Common myeloid progenitor, CD34-positive (primary cell): Measurements from ENCODE around the gene DCTPP1.

Experiments
- CTCF ChIA-PET: fragments of 350-600 bp; sonication (Branson Sonifier 250); formaldehyde crosslinking; loops from one replicate; lab custom pipeline; 2021; ENCODE audit warnings: antibody characterized with exemption; lab: Charles Lee
- POLR2A ChIA-PET: fragments of 350-600 bp; sonication (Branson Sonifier 250); formaldehyde crosslinking; loops from one replicate; lab custom pipeline; 2021; ENCODE audit warnings: antibody characterized with exemption; lab: Charles Lee
- DNase-seq, 3 donors: peaks; one replicate each; pipeline versions ENCODE4 v3.0.0 to v3.0.0-alpha.2; 2013
- H3K27ac ChIP-seq, 2 experiments: 1 replicate in 1 of 2; 2 replicates in 1 of 2; pipeline ENCODE4 v1.7.0; 2013; ENCODE audit warnings: inconsistent platforms in 2 of 2, low read length in 2 of 2, mild to moderate bottlenecking in 2 of 2, low read depth in 1 of 2, moderate library complexity in 1 of 2; ENCODE audit not compliant: severe bottlenecking in 2 of 2, insufficient read depth in 1 of 2, poor library complexity in 1 of 2
- H3K27me3 ChIP-seq, 5 experiments: replicated peaks in 2 of 5; 1 replicate in 3 of 5; 2 replicates in 2 of 5; pipeline versions ENCODE4 v1.6.1 to v1.7.0; 2013; ENCODE audit warnings: low read length in 4 of 5, mild to moderate bottlenecking in 2 of 5, moderate library complexity in 2 of 5, inconsistent platforms in 1 of 5; ENCODE audit not compliant: insufficient read depth in 5 of 5, control insufficient read depth in 4 of 5
- H3K36me3 ChIP-seq, 4 experiments: 1 replicate in 2 of 4; 2 replicates in 2 of 4; pipeline versions ENCODE4 v1.6.1 to v1.7.0; 2013; ENCODE audit warnings: low read length in 3 of 4, control low read depth in 1 of 4, mild to moderate bottlenecking in 1 of 4; ENCODE audit not compliant: control insufficient read depth in 4 of 4, insufficient read depth in 4 of 4
- H3K4me1 ChIP-seq, 4 experiments: 1 replicate in 3 of 4; 2 replicates in 1 of 4; pipeline versions ENCODE4 v1.6.1 to v1.7.1; 2013; ENCODE audit warnings: low read length in 3 of 4, mild to moderate bottlenecking in 3 of 4, control low read depth in 1 of 4, inconsistent platforms in 1 of 4, moderate library complexity in 1 of 4; ENCODE audit not compliant: control insufficient read depth in 4 of 4, insufficient read depth in 4 of 4; ENCODE audit errors: control extremely low read depth in 1 of 4
- H3K4me3 ChIP-seq, 7 experiments: 1 replicate in 4 of 7; 2 replicates in 3 of 7; pipeline versions ENCODE4 v1.5.1 to v1.7.0; 2013; ENCODE audit warnings: mild to moderate bottlenecking in 7 of 7, low read length in 6 of 7, moderate library complexity in 6 of 7, inconsistent platforms in 2 of 7, low read depth in 2 of 7, control low read depth in 1 of 7; ENCODE audit not compliant: insufficient read depth in 4 of 7, control insufficient read depth in 1 of 7; ENCODE audit errors: extremely low read depth in 1 of 7
- H3K9me3 ChIP-seq, 5 experiments: 1 replicate in 4 of 5; 2 replicates in 1 of 5; pipeline versions ENCODE4 v1.6.1 to v1.7.1; 2013; ENCODE audit warnings: low read length in 4 of 5, mild to moderate bottlenecking in 2 of 5, inconsistent platforms in 1 of 5, low read depth in 1 of 5, moderate library complexity in 1 of 5; ENCODE audit not compliant: control insufficient read depth in 4 of 5, insufficient read depth in 2 of 5; ENCODE audit errors: control extremely low read depth in 1 of 5
- WGBS: methylation state at CpG from one replicate; pipeline ENCODE4 v1.1.5; 2013; ENCODE audit not compliant: insufficient coverage; 5-methylcytosine and 5-hydroxymethylcytosine counted together

DCTPP1 gene

GRCh38 chr16:30394592-30395154 is 35.2 kb downstream of the DCTPP1 start:
- DNase-seq = no peak
- ChIA-PET POLR2A (interaction anchor here (0.6 to 2.3 kb wide), 8 partner anchors 12 to 329 kb away, joined by 3 to 11 read pairs (median 3); partner anchors contain the start of genes SEPTIN1, TBC1D10B and ZNF771), CTCF (interaction anchor here (1.0 to 10.8 kb wide), 10 partner anchors 10 to 303 kb away, joined by 4 to 97 read pairs (median 7); partner anchors contain the start of genes SEPTIN1, TBX6 and ZNF771)
- H3K27ac ChIP-seq = peak overlapping the region; percentile 33 to 71
- no peaks in the 10 kb centered on the region for H3K27me3 ChIP-seq
- H3K4me1 ChIP-seq = peaks cover 7 to 36% (median 31%) of the 10 kb centered on the region in 4 experiments
- peaks cover 0 to 22% (median 14%) of the 10 kb centered on the region in 4 experiments for H3K36me3 ChIP-seq
- H3K4me3 ChIP-seq = peak overlapping the region; percentile 74 to 91 (median 77)
- 25% methylated on average over 25 of the region's 31 CpGs for WGBS
- no peaks in the 10 kb centered on the region for H3K9me3 ChIP-seq

- Histone ChIP-seq H3K4me1 (peaks cover 0 to 43% (median 31%) of the 10 kb centered on the region in 4 experiments), H3K4me3 (no peak overlapping the region), H3K9me3 (no peaks in the 10 kb centered on the region), H3K27me3 (no peaks in the 10 kb centered on the region), H3K36me3 (no peaks in the 10 kb centered on the region), H3K27ac (no peak overlapping the region)
- POLR2A ChIA-PET = interaction anchor here (1.2 to 2.0 kb wide), 2 partner anchors 9 to 12 kb away, joined by 3 to 7 read pairs; partner anchors contain the start of gene ZNF48
- DNase-seq = no peak
- CTCF ChIA-PET = interaction anchor here (0.7 to 2.8 kb wide), 6 partner anchors 9 to 554 kb away, joined by 3 to 20 read pairs (median 7); partner anchors contain the start of gene ZNF48
- 75% methylated on average over 2 of the region's 2 CpGs for WGBS
These were observed 46.3 kb downstream of the DCTPP1 start for GRCh38 chr16:30383521-30383920.

GRCh38 chr16:30382111-30382881 is 47.5 kb downstream of the DCTPP1 start, which contains the start of gene SEPTIN1:
SEPTIN1 (minus strand) TSS chr16:30382561; CDS start chr16:30382542, 19 bp downstream.
- H3K9me3 ChIP-seq = no peaks in the 10 kb centered on the region
- ChIA-PET CTCF (interaction anchor here (0.9 to 2.8 kb wide), 8 partner anchors 11 to 32 kb away, joined by 3 to 20 read pairs (median 5); partner anchors contain the start of gene ZNF48), POLR2A (interaction anchor here (1.2 to 2.0 kb wide), 2 partner anchors 10 to 13 kb away, joined by 3 to 7 read pairs; partner anchors contain the start of gene ZNF48)
- peak within 1 kb of the TSS in 1 of 2 experiments; percentile 71 for H3K27ac ChIP-seq
- H3K4me3 ChIP-seq = peak within 1 kb of the TSS in 5 of 7 experiments; percentile 11 to 72 (median 38)
- 23% methylated on average over 5 of the region's 12 CpGs for WGBS
- DNase-seq = peak; percentile 50 to 84 (median 74)
- H3K27me3 ChIP-seq = no peaks in the 10 kb centered on the region
- no peaks in the 10 kb centered on the region for H3K36me3 ChIP-seq
- H3K4me1 ChIP-seq = peaks cover 0 to 50% (median 42%) of the 10 kb centered on the region in 4 experiments

- no peaks in the 10 kb centered on the region for H3K27me3 ChIP-seq
- no peaks in the 10 kb centered on the region for H3K36me3 ChIP-seq
- ChIA-PET CTCF (interaction anchor here (1.5 to 2.8 kb wide), 5 partner anchors 11 to 28 kb away, joined by 3 to 20 read pairs (median 10); partner anchors contain the start of gene ZNF48), POLR2A (interaction anchor here (2.0 kb wide), 1 partner anchor 14 kb away, joined by 7 read pairs; the partner anchor contains the start of gene ZNF48)
- no peaks in the 10 kb centered on the region for H3K9me3 ChIP-seq
- H3K4me1 ChIP-seq = peaks cover 0 to 58% (median 50%) of the 10 kb centered on the region in 4 experiments
- DNase-seq = peak in 1 of 3 donors; percentile 43
- peak overlapping the region in 2 of 7 experiments; percentile 56 to 72 for H3K4me3 ChIP-seq
- 84% methylated on average over 4 of the region's 13 CpGs for WGBS
- H3K27ac ChIP-seq = peak overlapping the region in 1 of 2 experiments; percentile 71
These were observed 48.4 kb downstream of the DCTPP1 start for GRCh38 chr16:30381291-30382041.

- DNase-seq = no peak
These were observed 49.0 kb downstream of the DCTPP1 start for GRCh38 chr16:30380803-30381208.

GRCh38 chr16:30380072-30380802 is 49.6 kb downstream of the DCTPP1 start:
- no peaks in the 10 kb centered on the region for H3K36me3 ChIP-seq
- H3K4me3 ChIP-seq = no peak overlapping the region
- peaks cover 0 to 65% (median 54%) of the 10 kb centered on the region in 4 experiments for H3K4me1 ChIP-seq
- ChIA-PET POLR2A (no interaction called here), CTCF (interaction anchor here (0.5 to 1.5 kb wide), 5 partner anchors 9 to 126 kb away, joined by 3 to 5 read pairs (median 3); no protein-coding TSS in a partner anchor)
- no peak overlapping the region for H3K27ac ChIP-seq
- no peaks in the 10 kb centered on the region for H3K9me3 ChIP-seq
- no peaks in the 10 kb centered on the region for H3K27me3 ChIP-seq
- DNase-seq = no peak
- WGBS = 100% methylated on average over 2 of the region's 4 CpGs

More at GRCh38 chr16:30380803-30381208, 49.0 kb downstream of the DCTPP1 start:
- Histone ChIP-seq H3K4me1 (peaks cover 0 to 65% (median 54%) of the 10 kb centered on the region in 4 experiments), H3K4me3 (no peak overlapping the region), H3K27ac (no peak overlapping the region), H3K9me3 (no peaks in the 10 kb centered on the region), H3K27me3 (no peaks in the 10 kb centered on the region), H3K36me3 (no peaks in the 10 kb centered on the region)
- 88% methylated on average over 6 of the region's 6 CpGs for WGBS
- CTCF ChIA-PET = interaction anchor here (0.5 to 1.5 kb wide), 5 partner anchors 10 to 125 kb away, joined by 3 to 5 read pairs (median 3); no protein-coding TSS in a partner anchor
- POLR2A ChIA-PET = no interaction called here
